ACC112 (cell line): ENCODE results near the gene FNBP1.
"Not testable (repeated sequence)": the region's sequence is repeated elsewhere in the genome, so short reads cannot be mapped to it uniquely, and the experiment has no call there.

Experiments used
- H2AFZ ChIP-seq: fragments of 200-600 bp; sonication (generic); one replicate; pipeline ENCODE4 v1.6.0; 2017; ENCODE audit warnings: antibody characterized with exemption, low read length; ENCODE audit not compliant: unreplicated experiment
- H3K27ac ChIP-seq: fragments of 200-600 bp; sonication (generic); 2 replicates; pipeline ENCODE4 v1.5.1; 2014; ENCODE audit warnings: low read depth, mild to moderate bottlenecking, antibody characterized with exemption, low read length, moderate library complexity
- H3K27me3 ChIP-seq: fragments of 200-600 bp; sonication (generic); 2 replicates; pipeline ENCODE4 v1.6.1; 2014; ENCODE audit warnings: mild to moderate bottlenecking, antibody characterized with exemption, low read length, moderate library complexity, mixed read lengths; ENCODE audit not compliant: insufficient read depth
- H3K36me3 ChIP-seq: fragments of 200-600 bp; sonication (generic); 2 replicates; pipeline ENCODE4 v1.6.1; 2016; ENCODE audit warnings: mild to moderate bottlenecking, antibody characterized with exemption, low read length, moderate library complexity, mixed read lengths; ENCODE audit not compliant: insufficient read depth
- H3K4me1 ChIP-seq: fragments of 200-600 bp; sonication (generic); one replicate; pipeline ENCODE4 v1.6.1; 2016; ENCODE audit warnings: low read length, mixed read lengths; ENCODE audit not compliant: insufficient read depth, unreplicated experiment, control insufficient read depth
- H3K4me3 ChIP-seq: fragments of 200-600 bp; sonication (generic); 2 replicates; pipeline ENCODE4 v1.5.1; 2014; ENCODE audit warnings: mild to moderate bottlenecking, low read depth, low read length
- H3K79me2 ChIP-seq: fragments of 200-600 bp; sonication (generic); one replicate; pipeline ENCODE4 v1.6.0; 2016; ENCODE audit warnings: low read length; ENCODE audit not compliant: control insufficient read depth, unreplicated experiment, insufficient read depth

FNBP1 gene

GRCh38 chr9:129980224-129980623 is 62.8 kb downstream of the FNBP1 start:
- not testable (repeated sequence) for H2AFZ ChIP-seq, H3K27me3 ChIP-seq, H3K27ac ChIP-seq, H3K36me3 ChIP-seq, H3K4me3 ChIP-seq
- Histone ChIP-seq H3K4me1 (peaks cover 14% of the 10 kb centered on the region), H3K79me2 (peaks cover 17% of the 10 kb centered on the region)

DNA sequence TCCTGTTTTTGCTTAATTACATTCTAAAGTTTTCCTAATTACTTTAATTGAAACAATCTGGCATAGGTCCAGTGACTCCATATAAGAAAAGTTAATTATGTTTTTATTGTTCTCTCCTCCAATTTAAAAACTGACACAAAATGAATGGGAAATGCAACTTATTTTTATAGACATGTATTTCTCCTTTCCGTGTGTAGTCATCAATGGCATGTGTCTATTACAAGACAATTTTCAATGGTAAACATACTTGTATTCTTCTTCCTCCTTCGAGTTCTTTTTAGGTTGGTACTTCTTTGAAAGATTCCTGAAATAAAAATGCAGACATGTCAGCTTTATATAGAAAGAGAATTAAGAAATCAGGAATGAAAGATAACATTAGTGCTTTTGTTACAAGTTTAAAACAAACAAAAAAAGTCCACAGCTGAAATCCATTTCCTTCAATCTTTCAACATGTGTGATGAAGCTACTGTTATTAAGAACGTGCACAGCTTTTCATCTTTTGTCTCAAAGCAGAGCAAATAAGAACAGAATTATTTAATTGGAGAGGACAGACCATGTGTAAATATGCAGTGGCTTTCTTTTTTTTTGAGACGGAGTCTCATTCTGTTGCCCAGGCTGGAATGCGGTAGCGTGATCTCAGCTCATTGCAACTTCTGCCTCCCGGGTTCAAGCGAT is 63.8 kb downstream of the FNBP1 start:
- H3K27me3 ChIP-seq = no peaks in the 10 kb centered on the region
- H3K4me1 ChIP-seq = peaks cover 11% of the 10 kb centered on the region
- H3K4me3 ChIP-seq = no peak overlapping the region
- peaks cover 9% of the 10 kb centered on the region for H3K79me2 ChIP-seq
- no peaks in the 10 kb centered on the region for H3K36me3 ChIP-seq
- no peak overlapping the region for H2AFZ ChIP-seq
- no peak overlapping the region for H3K27ac ChIP-seq

DNA sequence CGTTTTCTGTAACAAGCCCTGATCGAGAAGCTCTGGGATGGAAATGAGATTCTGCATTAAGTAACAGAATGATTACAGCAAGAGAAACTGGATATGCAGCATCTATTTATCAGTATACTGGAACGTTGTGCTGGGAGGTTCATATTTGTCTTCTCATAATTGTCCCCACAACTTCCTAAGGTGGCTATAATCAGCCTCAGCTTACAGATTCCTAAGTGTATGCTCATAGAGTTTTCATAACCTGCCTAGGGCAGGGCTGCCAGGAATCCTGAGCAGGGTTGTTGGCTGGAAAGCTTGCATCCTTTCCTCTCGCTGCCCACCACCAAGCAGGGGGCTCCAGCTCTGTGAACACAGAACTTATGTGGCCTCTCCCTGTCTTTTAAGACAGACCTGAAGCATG is 70.2 kb downstream of the FNBP1 start:
- Histone ChIP-seq H3K36me3 (no peaks in the 10 kb centered on the region), H3K27me3 (no peaks in the 10 kb centered on the region), H3K4me1 (peaks cover 17% of the 10 kb centered on the region), H3K79me2 (no peaks in the 10 kb centered on the region), H2AFZ (no peak overlapping the region), H3K27ac (no peak overlapping the region), H3K4me3 (no peak overlapping the region)

- H2AFZ ChIP-seq = no peak overlapping the region
- no peak overlapping the region; the same call in 1 of the 2 replicates for H3K4me3 ChIP-seq
- H3K27ac ChIP-seq = peak overlapping the region; percentile 48
- peaks cover 33% of the 10 kb centered on the region for H3K4me1 ChIP-seq
- no peaks in the 10 kb centered on the region for H3K27me3 ChIP-seq
- H3K36me3 ChIP-seq = no peaks in the 10 kb centered on the region
- peaks cover under 1% of the 10 kb centered on the region for H3K79me2 ChIP-seq
These were observed 74.1 kb downstream of the FNBP1 start for GRCh38 chr9:129968690-129969485.

DNA sequence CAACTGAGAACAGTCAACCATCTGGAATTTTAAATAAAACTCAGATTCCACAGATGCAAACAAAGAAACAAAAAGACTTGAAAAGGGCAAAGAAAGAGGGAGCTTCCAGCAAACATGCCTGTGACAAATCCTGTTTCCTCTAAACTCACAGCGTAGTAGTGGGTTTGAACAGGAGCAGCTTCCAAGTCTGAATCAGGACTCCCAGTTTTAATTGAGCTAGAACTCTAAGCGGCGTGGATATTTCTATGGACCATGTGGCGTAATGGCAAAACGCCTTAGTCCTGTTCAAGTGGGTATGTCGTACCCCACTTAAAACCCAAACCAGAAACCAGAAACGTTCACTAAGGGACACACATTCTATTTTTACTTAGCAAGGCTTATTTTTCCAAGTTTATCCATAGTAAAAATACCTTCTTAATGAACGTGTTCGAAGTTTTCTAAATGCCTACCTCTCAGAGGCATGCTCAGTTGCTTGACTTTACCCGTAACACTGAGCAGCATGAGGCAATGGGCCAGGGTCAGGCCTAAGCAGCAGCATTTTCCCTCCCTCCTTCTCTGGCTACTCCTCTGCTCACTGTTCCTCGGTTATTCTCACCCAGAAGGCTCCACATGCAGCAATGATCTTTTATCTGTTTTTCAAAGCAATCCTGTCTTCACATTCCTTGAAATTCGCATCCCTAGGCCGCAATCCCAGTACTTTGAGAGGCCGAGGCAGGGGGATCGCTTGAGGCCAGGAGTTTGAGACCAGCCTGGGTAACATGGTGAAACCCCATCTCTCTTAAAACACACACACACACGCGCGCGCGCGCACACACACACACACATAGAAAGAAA is 77.9 kb downstream of the FNBP1 start:
- Histone ChIP-seq H3K27ac (peak overlapping the region; percentile 64), H3K4me1 (peaks cover 42% of the 10 kb centered on the region), H3K79me2 (peaks cover 11% of the 10 kb centered on the region), H3K36me3 (no peaks in the 10 kb centered on the region), H3K4me3 (no peak overlapping the region), H3K27me3 (no peaks in the 10 kb centered on the region), H2AFZ (no peak overlapping the region)

- no peaks in the 10 kb centered on the region for H3K27me3 ChIP-seq
- peak overlapping the region; percentile 64 for H3K27ac ChIP-seq
- H3K36me3 ChIP-seq = no peaks in the 10 kb centered on the region
- peaks cover 31% of the 10 kb centered on the region for H3K4me1 ChIP-seq
- H3K4me3 ChIP-seq = peak overlapping the region; percentile 81
- peaks cover 11% of the 10 kb centered on the region for H3K79me2 ChIP-seq
- peak overlapping the region; percentile 33 for H2AFZ ChIP-seq
These were observed 79.9 kb downstream of the FNBP1 start for GRCh38 chr9:129962889-129963703.

GRCh38 chr9:129962451-129962864 is 80.5 kb downstream of the FNBP1 start:
- H3K4me1 ChIP-seq = peaks cover 31% of the 10 kb centered on the region
- no peaks in the 10 kb centered on the region for H3K27me3 ChIP-seq
- peak overlapping the region; percentile 33 for H2AFZ ChIP-seq
- H3K27ac ChIP-seq = peak overlapping the region; percentile 64
- peaks cover 11% of the 10 kb centered on the region for H3K79me2 ChIP-seq
- H3K36me3 ChIP-seq = peaks cover 3% of the 10 kb centered on the region; the same call in 1 of the 2 replicates
- peak overlapping the region; percentile 81 for H3K4me3 ChIP-seq

DNA sequence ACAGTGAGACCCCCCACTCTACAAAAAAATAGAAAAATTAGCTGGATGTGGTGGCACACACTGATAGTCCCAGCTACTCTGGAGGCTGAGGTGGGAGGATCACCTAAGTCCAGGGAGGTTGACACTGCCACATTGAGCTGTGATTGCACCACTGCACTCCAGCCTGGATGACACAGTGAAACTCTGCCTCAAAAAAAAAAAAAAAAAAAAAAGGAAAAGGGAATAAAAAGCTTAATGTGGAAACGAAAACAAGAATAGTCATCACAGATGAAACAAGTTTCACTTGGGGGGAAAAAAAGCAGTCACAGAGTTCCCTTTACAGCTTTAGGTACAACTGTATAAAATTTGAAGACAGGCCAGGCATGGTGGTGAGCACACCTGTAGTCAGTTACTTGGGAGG is 84.2 kb downstream of the FNBP1 start:
- Histone ChIP-seq H3K4me1 (peaks cover 19% of the 10 kb centered on the region), H3K27me3 (no peaks in the 10 kb centered on the region), H3K4me3 (no peak overlapping the region), H3K79me2 (peaks cover 9% of the 10 kb centered on the region), H2AFZ (no peak overlapping the region), H3K36me3 (peaks cover 6% of the 10 kb centered on the region; the same call in 1 of the 2 replicates), H3K27ac (no peak overlapping the region)

- Histone ChIP-seq H3K36me3 (peaks cover 6% of the 10 kb centered on the region; the same call in 1 of the 2 replicates), H3K27me3 (no peaks in the 10 kb centered on the region), H3K4me3 (no peak overlapping the region), H2AFZ (no peak overlapping the region), H3K4me1 (peaks cover 6% of the 10 kb centered on the region), H3K79me2 (no peaks in the 10 kb centered on the region), H3K27ac (no peak overlapping the region)
These were observed 88.0 kb downstream of the FNBP1 start for GRCh38 chr9:129954868-129955550.
